Iris pigment epithelial cell (primary cell): ENCODE data around the gene TCFL5.

Experiments used
- DNase-seq: peaks from one replicate; pipeline ENCODE4 v3.0.0-alpha.2; 2011; ENCODE audit warnings: low read depth

The TCFL5 gene

DNA sequence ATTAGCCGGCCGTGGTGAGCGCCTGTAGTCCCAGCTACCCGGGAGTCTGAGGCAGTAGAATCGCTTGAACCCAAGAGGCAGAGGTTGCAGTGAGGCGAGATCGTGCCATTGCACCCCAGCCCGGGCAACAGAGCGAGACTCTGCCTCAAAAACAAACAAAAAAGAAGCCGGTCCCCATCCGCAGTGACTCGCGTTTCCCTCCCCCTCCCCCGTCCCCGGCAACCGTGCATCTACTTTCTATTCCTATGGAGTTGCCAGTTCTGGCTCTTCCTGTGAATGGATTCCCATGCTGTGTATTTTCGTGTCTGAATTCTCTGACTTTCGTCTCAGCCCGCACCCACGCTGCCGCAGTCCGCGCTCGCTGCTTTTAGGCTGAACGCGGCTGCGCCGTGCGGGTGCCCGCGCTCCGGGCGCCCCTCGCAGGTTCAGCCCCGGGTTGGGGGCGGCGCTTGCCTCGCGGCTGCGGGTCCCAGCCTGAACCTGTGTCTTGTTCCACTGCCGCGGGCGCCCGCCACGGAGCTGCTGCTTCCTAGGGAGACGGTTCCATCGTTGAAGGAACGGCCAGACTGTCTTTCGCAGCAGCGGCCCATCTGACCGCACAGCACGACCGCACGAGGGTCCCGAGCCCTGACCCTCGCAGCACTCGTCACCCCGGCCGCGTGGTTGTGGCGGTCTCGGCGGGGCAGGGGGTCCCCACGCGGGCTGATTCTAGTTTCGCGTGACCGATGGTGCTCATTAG is 66.4 kb downstream of the TCFL5 start:
- peak; percentile 59 for DNase-seq

DNA sequence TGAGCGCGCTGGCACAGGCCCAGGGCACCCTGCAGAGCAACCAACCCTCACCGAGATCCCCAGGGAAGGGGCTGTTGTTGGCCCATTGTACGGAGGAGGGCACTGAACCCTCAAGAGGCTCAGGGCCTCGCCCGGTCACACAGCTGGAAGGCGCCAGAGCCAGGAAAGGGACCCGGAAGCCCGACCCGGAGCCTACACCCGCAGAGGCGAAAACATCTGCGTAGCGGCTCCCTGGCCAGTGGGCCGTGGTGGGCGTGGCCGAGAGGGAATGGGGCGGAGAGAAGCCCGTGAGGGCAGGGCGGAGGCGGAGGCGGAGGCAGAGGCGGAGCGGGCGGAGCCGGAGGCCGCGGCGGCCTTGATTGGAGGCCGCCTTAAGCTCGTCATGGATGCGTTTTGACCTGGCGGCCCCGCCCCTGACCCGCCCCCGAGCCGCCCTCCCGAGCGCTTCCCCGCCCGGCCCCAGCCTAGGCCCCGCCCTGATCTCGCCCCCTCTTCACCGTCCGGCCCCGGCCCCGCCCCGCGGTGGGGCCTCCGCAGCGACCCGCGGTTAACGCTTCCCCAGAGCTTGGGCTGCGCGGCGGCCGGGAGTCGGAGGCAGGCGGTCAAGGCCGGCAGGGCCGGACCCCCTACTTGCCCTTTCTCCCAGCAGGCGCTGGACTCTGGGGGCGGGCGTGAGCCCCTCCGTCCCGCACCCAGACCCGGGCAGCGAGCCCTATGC is 67.5 kb downstream of the TCFL5 start:
- DNase-seq = peak; percentile 95

GRCh38 chr20:62793757-62794006 is 67.9 kb downstream of the TCFL5 start:
- no peak for DNase-seq

DNA sequence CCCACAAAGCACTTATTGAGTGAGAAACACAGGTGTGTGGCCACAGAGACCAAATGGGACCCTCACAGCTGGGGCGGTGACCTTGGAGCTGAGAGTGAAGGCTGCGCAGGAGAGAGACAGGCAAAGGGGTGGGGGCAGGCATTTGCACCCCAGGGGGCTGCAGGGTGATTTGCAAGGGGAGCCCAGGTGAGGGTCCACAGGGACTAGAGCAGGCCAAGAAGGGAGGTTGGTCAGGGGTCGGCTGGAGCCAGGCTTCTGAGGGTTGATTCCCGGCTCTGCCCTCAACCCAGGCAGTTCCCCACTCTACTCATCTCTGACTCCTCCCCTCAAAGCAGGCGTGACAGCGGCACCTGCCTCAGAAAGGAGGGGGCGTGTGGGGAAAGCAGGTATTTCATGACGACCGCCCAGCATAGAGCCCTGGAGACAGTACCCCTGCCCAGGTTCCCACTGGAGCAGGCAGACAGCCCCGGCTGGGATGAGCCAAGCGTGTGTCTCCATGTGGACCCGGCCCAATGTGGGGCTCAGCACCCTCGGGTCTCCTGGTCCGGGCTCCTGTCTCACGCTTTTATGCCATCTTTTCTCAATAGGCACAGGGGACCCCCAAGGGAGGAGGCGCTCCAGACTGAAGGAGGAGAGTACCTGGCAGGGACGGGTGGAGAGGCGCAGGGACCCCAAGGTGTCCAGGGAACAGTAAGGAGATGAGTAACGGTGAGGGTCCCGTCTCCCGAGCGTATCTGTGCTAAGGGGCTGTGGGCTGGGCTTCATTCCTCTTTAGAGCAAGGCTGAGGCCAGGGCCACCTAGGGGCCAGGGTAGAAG is 68.5 kb downstream of the TCFL5 start:
- no peak for DNase-seq

DNA sequence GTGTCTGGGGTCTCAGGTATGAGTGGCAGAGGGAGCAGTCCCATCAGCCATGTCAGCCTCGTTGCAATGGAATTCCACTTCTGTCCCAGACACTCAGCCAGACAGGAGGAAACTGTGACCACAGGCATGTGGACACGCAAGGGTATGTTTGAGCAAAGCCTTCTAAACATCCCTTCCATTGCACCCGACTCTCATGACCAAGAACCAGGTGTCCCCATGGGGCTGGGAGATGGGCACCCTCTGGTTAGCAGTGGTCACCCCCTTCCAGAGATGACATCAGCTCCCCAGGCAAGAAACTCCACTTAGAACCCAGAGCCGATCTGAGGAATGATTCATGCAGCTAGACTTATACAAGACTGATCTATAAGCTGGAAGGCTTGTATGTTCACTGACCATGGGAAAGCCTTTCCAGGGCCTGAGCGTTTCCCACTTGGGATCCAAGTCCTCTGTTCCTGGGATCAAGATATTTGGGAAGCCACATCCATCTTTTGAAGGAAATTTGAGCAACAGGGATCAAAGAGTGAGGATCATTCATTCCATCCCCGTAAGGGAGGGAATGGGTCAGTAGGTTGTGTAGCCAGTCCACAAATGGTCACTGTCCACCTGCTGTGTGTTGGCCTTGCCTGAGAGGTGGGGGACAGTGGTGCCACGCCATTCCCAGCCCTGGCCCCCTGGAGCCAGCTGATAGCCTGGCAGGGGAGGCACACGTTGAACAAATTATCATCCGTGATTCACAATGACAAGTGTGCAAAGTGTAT is 69.3 kb downstream of the TCFL5 start:
- DNase-seq = peak; percentile 61

- peak; percentile 86 for DNase-seq
Observed at GRCh38 chr20:62791301-62792181, 70.1 kb downstream of the TCFL5 start.
